Brain pericyte (primary cell): ENCODE measurements around the gene MALAT1.
"Not testable (repeated sequence)": the region's sequence is repeated elsewhere in the genome, so short reads cannot be mapped to it uniquely, and the experiment has no call there.

Source experiments
- DNase-seq: peaks from one replicate; pipeline ENCODE4 v3.0.0-alpha.2; 2012; ENCODE audit warnings: low read depth, low spot score

The MALAT1 gene

DNA sequence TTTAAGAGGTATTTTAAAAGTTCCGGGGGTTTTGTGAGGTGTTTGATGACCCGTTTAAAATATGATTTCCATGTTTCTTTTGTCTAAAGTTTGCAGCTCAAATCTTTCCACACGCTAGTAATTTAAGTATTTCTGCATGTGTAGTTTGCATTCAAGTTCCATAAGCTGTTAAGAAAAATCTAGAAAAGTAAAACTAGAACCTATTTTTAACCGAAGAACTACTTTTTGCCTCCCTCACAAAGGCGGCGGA is 193 bp upstream of the MALAT1 start:
- no peak for DNase-seq

DNA sequence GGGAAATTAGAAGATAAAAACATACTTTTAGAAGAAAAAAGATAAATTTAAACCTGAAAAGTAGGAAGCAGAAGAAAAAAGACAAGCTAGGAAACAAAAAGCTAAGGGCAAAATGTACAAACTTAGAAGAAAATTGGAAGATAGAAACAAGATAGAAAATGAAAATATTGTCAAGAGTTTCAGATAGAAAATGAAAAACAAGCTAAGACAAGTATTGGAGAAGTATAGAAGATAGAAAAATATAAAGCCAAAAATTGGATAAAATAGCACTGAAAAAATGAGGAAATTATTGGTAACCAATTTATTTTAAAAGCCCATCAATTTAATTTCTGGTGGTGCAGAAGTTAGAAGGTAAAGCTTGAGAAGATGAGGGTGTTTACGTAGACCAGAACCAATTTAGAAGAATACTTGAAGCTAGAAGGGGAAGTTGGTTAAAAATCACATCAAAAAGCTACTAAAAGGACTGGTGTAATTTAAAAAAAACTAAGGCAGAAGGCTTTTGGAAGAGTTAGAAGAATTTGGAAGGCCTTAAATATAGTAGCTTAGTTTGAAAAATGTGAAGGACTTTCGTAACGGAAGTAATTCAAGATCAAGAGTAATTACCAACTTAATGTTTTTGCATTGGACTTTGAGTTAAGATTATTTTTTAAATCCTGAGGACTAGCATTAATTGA is 1.0 kb downstream of the MALAT1 start:
- no peak for DNase-seq

DNA sequence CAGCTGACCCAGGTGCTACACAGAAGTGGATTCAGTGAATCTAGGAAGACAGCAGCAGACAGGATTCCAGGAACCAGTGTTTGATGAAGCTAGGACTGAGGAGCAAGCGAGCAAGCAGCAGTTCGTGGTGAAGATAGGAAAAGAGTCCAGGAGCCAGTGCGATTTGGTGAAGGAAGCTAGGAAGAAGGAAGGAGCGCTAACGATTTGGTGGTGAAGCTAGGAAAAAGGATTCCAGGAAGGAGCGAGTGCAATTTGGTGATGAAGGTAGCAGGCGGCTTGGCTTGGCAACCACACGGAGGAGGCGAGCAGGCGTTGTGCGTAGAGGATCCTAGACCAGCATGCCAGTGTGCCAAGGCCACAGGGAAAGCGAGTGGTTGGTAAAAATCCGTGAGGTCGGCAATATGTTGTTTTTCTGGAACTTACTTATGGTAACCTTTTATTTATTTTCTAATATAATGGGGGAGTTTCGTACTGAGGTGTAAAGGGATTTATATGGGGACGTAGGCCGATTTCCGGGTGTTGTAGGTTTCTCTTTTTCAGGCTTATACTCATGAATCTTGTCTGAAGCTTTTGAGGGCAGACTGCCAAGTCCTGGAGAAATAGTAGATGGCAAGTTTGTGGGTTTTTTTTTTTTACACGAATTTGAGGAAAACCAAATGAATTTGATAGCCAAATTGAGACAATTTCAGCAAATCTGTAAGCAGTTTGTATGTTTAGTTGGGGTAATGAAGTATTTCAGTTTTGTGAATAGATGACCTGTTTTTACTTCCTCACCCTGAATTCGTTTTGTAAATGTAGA is 1.7 kb downstream of the MALAT1 start:
- no peak for DNase-seq

DNA sequence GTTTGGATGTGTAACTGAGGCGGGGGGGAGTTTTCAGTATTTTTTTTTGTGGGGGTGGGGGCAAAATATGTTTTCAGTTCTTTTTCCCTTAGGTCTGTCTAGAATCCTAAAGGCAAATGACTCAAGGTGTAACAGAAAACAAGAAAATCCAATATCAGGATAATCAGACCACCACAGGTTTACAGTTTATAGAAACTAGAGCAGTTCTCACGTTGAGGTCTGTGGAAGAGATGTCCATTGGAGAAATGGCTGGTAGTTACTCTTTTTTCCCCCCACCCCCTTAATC is 2.3 kb downstream of the MALAT1 start:
- no peak for DNase-seq

DNA sequence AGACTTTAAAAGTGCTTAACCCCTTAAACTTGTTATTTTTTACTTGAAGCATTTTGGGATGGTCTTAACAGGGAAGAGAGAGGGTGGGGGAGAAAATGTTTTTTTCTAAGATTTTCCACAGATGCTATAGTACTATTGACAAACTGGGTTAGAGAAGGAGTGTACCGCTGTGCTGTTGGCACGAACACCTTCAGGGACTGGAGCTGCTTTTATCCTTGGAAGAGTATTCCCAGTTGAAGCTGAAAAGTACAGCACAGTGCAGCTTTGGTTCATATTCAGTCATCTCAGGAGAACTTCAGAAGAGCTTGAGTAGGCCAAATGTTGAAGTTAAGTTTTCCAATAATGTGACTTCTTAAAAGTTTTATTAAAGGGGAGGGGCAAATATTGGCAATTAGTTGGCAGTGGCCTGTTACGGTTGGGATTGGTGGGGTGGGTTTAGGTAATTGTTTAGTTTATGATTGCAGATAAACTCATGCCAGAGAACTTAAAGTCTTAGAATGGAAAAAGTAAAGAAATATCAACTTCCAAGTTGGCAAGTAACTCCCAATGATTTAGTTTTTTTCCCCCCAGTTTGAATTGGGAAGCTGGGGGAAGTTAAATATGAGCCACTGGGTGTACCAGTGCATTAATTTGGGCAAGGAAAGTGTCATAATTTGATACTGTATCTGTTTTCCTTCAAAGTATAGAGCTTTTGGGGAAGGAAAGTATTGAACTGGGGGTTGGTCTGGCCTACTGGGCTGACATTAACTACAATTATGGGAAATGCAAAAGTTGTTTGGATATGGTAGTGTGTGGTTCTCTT is 2.8 kb downstream of the MALAT1 start:
- DNase-seq, result no peak

DNA sequence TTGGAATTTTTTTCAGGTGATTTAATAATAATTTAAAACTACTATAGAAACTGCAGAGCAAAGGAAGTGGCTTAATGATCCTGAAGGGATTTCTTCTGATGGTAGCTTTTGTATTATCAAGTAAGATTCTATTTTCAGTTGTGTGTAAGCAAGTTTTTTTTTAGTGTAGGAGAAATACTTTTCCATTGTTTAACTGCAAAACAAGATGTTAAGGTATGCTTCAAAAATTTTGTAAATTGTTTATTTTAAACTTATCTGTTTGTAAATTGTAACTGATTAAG is 3.4 kb downstream of the MALAT1 start:
- DNase-seq, result no peak

DNA sequence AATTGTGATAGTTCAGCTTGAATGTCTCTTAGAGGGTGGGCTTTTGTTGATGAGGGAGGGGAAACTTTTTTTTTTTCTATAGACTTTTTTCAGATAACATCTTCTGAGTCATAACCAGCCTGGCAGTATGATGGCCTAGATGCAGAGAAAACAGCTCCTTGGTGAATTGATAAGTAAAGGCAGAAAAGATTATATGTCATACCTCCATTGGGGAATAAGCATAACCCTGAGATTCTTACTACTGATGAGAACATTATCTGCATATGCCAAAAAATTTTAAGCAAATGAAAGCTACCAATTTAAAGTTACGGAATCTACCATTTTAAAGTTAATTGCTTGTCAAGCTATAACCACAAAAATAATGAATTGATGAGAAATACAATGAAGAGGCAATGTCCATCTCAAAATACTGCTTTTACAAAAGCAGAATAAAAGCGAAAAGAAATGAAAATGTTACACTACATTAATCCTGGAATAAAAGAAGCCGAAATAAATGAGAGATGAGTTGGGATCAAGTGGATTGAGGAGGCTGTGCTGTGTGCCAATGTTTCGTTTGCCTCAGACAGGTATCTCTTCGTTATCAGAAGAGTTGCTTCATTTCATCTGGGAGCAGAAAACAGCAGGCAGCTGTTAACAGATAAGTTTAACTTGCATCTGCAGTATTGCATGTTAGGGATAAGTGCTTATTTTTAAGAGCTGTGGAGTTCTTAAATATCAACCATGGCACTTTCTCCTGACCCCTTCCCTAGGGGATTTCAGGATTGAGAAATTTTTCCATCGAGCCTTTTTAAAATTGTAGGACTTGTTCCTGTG is 3.9 kb downstream of the MALAT1 start:
- DNase-seq, result no peak

DNA sequence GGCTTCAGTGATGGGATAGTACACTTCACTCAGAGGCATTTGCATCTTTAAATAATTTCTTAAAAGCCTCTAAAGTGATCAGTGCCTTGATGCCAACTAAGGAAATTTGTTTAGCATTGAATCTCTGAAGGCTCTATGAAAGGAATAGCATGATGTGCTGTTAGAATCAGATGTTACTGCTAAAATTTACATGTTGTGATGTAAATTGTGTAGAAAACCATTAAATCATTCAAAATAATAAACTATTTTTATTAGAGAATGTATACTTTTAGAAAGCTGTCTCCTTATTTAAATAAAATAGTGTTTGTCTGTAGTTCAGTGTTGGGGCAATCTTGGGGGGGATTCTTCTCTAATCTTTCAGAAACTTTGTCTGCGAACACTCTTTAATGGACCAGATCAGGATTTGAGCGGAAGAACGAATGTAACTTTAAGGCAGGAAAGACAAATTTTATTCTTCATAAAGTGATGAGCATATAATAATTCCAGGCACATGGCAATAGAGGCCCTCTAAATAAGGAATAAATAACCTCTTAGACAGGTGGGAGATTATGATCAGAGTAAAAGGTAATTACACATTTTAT is 4.6 kb downstream of the MALAT1 start:
- DNase-seq, result no peak

DNA sequence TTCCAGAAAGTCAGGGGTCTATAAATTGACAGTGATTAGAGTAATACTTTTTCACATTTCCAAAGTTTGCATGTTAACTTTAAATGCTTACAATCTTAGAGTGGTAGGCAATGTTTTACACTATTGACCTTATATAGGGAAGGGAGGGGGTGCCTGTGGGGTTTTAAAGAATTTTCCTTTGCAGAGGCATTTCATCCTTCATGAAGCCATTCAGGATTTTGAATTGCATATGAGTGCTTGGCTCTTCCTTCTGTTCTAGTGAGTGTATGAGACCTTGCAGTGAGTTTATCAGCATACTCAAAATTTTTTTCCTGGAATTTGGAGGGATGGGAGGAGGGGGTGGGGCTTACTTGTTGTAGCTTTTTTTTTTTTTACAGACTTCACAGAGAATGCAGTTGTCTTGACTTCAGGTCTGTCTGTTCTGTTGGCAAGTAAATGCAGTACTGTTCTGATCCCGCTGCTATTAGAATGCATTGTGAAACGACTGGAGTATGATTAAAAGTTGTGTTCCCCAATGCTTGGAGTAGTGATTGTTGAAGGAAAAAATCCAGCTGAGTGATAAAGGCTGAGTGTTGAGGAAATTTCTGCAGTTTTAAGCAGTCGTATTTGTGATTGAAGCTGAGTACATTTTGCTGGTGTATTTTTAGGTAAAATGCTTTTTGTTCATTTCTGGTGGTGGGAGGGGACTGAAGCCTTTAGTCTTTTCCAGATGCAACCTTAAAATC is 5.3 kb downstream of the MALAT1 start:
- no peak for DNase-seq

DNA sequence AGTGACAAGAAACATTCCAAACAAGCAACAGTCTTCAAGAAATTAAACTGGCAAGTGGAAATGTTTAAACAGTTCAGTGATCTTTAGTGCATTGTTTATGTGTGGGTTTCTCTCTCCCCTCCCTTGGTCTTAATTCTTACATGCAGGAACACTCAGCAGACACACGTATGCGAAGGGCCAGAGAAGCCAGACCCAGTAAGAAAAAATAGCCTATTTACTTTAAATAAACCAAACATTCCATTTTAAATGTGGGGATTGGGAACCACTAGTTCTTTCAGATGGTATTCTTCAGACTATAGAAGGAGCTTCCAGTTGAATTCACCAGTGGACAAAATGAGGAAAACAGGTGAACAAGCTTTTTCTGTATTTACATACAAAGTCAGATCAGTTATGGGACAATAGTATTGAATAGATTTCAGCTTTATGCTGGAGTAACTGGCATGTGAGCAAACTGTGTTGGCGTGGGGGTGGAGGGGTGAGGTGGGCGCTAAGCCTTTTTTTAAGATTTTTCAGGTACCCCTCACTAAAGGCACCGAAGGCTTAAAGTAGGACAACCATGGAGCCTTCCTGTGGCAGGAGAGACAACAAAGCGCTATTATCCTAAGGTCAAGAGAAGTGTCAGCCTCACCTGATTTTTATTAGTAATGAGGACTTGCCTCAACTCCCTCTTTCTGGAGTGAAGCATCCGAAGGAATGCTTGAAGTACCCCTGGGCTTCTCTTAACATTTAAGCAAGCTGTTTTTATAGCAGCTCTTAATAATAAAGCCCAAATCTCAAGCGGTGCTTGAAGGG is 6.0 kb downstream of the MALAT1 start:
- DNase-seq, result no peak

DNA sequence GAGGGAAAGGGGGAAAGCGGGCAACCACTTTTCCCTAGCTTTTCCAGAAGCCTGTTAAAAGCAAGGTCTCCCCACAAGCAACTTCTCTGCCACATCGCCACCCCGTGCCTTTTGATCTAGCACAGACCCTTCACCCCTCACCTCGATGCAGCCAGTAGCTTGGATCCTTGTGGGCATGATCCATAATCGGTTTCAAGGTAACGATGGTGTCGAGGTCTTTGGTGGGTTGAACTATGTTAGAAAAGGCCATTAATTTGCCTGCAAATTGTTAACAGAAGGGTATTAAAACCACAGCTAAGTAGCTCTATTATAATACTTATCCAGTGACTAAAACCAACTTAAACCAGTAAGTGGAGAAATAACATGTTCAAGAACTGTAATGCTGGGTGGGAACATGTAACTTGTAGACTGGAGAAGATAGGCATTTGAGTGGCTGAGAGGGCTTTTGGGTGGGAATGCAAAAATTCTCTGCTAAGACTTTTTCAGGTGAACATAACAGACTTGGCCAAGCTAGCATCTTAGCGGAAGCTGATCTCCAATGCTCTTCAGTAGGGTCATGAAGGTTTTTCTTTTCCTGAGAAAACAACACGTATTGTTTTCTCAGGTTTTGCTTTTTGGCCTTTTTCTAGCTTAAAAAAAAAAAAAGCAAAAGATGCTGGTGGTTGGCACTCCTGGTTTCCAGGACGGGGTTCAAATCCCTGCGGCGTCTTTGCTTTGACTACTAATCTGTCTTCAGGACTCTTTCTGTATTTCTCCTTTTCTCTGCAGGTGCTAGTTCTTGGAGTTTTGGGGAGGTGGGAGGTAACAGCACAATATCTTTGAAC is 6.8 kb downstream of the MALAT1 start:
- DNase-seq, result no peak

DNA sequence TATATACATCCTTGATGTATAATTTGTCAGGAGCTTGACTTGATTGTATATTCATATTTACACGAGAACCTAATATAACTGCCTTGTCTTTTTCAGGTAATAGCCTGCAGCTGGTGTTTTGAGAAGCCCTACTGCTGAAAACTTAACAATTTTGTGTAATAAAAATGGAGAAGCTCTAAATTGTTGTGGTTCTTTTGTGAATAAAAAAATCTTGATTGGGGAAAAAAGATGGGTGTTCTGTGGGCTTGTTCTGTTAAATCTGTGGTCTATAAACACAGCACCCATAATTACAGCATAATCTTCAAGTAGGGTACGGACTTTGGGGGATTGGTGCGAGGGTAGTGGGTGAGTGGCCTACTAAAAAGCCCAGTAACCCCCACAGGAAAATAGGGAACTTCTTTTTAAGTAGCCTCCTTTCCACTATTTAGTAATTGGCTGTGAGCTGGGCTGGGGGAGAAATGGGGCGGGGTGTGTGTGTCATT is 7.5 kb downstream of the MALAT1 start:
- DNase-seq, result no peak

DNA sequence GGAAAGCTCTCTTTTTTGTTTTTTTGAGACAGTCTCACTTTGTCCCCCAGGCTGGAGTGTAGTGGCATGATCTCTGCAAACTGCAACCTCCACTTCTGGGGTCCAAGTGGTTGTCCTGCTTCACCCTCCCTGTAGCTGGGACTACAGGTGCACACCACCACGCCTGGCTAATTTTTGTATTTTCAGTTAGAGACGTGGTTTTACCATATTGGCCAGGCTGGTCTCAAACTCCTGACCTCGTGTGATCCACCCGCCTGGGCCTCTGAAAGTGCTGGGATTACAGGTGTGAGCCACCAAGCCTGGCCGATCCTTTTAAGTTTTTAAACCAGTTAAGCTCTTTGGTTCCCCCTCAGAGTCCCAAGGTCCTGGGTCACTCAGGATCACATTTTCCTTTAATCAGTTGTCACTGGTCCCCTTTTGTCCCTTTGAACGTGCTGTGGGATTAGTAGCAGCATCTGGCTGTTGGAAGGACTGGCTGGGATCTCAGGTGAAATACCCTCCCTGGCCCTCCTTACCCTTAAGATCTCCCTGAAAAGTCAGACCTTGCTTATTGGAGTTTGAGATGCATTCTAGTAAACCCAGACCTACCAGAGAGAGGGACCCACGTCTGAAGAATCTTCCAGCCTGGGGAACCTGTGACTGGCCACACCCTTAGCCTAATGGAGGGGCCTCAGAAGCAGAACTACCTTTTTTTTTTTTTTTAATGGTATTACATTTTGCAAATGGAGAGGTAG is 8.1 kb downstream of the MALAT1 start:
- DNase-seq, result no peak

DNA sequence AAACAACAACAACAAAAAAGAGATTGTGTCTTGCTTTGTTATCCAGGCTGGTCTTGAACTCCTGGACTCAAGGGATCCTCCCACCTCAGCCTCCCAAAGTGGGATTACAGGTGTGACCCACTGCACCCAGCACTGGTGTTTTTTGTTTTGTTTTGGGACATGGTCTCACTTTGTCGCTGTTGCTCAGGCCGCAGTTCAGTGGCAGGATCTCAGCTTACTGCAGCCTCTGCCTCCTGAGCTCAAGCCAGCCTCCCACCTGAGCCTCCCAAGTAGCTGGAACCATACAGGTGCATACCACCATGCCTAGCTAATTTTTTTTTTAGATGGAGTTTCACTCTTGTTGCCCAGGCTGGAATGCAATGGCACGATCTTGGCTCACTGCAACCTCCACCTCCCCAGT is 13.5 kb downstream of the MALAT1 start:
- not testable (repeated sequence) for DNase-seq

DNA sequence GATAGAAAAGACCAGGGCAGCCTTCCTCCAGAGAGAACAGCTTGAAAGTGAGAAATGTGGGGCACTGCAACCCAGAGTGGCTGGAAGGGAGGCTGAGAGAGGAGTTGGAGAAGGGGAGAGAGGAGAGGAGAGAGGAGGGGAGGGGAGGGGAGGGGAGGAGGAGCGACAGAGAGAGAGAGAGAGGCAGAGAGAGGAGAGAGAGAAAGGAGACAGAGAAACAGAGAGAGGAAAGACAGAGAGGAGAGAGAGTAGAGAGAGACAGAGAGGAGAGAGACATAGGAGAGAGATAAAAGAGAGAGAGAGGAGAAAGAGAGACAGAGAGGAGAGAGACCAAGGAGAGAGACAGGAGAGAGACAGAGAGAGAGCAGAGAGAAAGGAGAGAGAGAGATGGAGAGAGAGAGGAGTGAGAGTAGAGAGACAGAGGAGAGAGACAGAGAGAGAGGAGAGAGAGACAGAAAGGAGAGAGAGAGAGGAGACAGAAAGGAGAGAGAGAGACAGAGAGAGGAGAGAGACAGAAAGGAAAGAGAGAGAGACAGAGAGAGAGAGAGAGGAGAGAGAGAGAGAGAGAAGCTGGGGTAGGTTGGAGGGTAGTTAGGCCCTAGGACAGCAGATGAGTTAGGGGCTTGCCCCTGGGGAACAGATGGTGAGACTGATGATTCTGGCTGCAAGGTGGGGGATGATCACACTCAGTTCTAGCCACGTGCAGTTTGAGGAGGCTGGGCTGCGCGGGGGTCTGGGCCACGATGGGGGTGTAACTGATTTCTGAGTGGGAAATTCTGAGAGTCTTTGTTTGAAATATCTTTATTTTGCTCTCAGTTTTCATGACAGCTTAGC is 17.5 kb downstream of the MALAT1 start:
- no peak for DNase-seq

DNA sequence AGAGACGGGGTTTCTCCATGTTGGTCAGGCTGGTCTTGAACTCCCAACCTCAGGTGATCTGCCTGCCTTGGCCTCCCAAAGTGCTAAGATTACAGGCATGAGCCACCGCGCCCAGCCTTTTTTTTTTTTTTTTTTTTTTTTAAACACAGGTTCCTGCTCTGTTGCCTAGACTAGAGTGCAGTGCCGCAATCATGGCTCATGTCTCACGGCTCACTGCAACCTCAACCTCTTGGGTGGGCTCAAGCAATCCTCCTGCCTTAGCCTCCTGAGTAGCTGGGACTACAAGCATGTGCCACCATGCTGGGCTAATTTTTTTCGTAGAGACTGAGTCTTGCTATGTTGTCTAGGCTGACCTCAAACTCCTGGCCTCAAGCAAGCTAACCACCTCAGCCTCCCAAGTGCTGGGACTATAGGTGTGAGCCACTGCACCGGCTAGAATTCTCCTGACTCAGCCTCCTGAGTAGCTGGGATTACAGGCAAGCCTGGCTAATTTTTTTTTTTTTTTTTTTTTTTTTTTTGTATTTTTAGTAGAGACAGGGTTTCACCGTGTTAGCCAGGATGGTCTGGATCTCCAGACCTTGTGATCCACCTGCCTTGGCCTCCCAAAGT is 20.2 kb downstream of the MALAT1 start:
- DNase-seq, result not testable (repeated sequence)

DNA sequence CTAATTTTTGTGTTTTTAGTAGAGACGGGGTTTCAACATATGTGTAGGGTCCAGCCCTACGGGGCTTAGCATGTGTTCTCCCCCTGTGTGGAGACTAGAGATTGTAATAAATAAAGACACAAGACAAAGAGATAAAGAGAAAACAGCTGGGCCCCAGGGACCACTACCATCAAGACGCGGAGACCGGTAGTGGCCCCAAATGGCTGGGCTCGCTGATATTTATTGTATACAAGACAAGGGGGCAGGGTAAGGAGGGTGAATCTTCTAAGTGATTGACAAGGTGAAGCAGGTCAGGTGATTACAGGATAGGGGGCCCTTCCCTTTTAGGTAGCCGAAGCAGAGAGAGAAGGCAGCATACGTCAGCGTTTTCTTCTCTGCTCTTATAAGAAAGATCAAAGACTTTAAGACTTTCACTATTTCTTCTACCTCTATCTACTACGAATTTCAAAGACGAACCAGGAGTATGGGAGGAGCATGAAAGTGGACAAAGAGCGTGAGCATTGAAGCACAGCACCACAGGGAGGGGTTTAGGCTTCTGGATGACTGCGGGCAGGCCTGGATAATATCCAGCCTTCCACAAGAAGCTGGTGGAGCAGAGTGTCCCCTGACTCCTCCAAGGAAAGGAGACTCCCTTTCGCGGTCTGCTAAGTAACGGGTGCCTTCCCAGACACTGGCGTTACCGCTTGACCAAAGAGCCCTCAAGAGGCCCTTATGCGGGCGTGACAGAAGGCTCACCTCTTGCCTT is 23.1 kb downstream of the MALAT1 start:
- DNase-seq, result not testable (repeated sequence)
